BLaER1 treated with 17β-estradiol and CSF1 and Interleukin-3, amounts not matched to agents 10 nM and 100 nM (cell line): Measurements from ENCODE around the gene ZNF132.

Source experiments
- H3K27ac ChIP-seq, 11 experiments: shearing (Covaris generic); formaldehyde crosslinking; 2 replicates each; pipeline ENCODE4 v1.8.1; 2022
- H3K27me3 ChIP-seq, 11 experiments: shearing (Covaris generic); formaldehyde crosslinking; 2 replicates each; pipeline ENCODE4 v1.8.1; 2022
- H3K36me3 ChIP-seq, 11 experiments: shearing (Covaris generic); formaldehyde crosslinking; 2 replicates each; pipeline ENCODE4 v1.8.1; 2022
- H3K4me1 ChIP-seq, 10 experiments: shearing (Covaris generic); formaldehyde crosslinking; 2 replicates each; pipeline ENCODE4 v1.8.1; 2022
- H3K4me2 ChIP-seq, 11 experiments: shearing (Covaris generic); formaldehyde crosslinking; 2 replicates each; pipeline ENCODE4 v1.8.1; 2022
- H3K4me3 ChIP-seq, 10 experiments: shearing (Covaris generic); formaldehyde crosslinking; 2 replicates each; pipeline ENCODE4 v1.8.1; 2022
- H3K9ac ChIP-seq, 11 experiments: shearing (Covaris generic); formaldehyde crosslinking; 2 replicates each; pipeline ENCODE4 v1.8.1; 2022
- H3K9me3 ChIP-seq, 11 experiments: shearing (Covaris generic); formaldehyde crosslinking; replicated peaks in 1 of 11; 2 replicates each; pipeline ENCODE4 v1.8.1; 2022
- H4K20me1 ChIP-seq, 11 experiments: shearing (Covaris generic); formaldehyde crosslinking; 2 replicates each; pipeline ENCODE4 v1.8.1; 2022
- Cebpa-rat ChIP-seq, 11 experiments: shearing (Covaris generic); IDR thresholded peaks; 2 replicates each; pipeline ENCODE4 v1.8.1; 2022

Gene ZNF132

GRCh38 chr19:58398545-58398944, 41.4 kb downstream of the ZNF132 start:
- Histone ChIP-seq H3K4me1 (peaks cover 13 to 23% (median 18%) of the 10 kb centered on the region in 10 experiments), H3K4me3 (no peak overlapping the region), H3K4me2 (no peak overlapping the region), H3K36me3 (peaks cover 20 to 37% (median 28%) of the 10 kb centered on the region in 11 experiments), H3K9ac (no peak overlapping the region), H4K20me1 (peaks cover 14 to 48% (median 41%) of the 10 kb centered on the region in 11 experiments; a peak in 21 of 22 replicates), H3K9me3 (no peaks in the 10 kb centered on the region), H3K27ac (no peak overlapping the region), H3K27me3 (peaks cover 0 to 16% (median 7%) of the 10 kb centered on the region in 11 experiments; a peak in 12 of 22 replicates)
- TF ChIP-seq Cebpa-rat (IDR thresholded peaks at IDR 0.05) = no peak

- no peak overlapping the region for H3K4me3 ChIP-seq
- no peaks in the 10 kb centered on the region for H3K9me3 ChIP-seq
- H4K20me1 ChIP-seq = peaks cover 18 to 52% (median 46%) of the 10 kb centered on the region in 11 experiments; a peak in 21 of 22 replicates
- peaks cover 24 to 42% (median 32%) of the 10 kb centered on the region in 11 experiments for H3K36me3 ChIP-seq
- H3K27ac ChIP-seq = no peak overlapping the region
- TF ChIP-seq Cebpa-rat (IDR thresholded peaks at IDR 0.05) = no peak
- H3K9ac ChIP-seq = 0 out of 22 replicates have a peak overlapping the region, but pooled peaks of 1 of the 11 experiments have one; percentile 4
- H3K4me1 ChIP-seq = peaks cover 13 to 23% (median 18%) of the 10 kb centered on the region in 10 experiments
- H3K4me2 ChIP-seq = no peak overlapping the region
- peaks cover 0 to 16% (median 7%) of the 10 kb centered on the region in 11 experiments; a peak in 12 of 22 replicates for H3K27me3 ChIP-seq
These were observed 41.9 kb downstream of the ZNF132 start for GRCh38 chr19:58398087-58398486.

GRCh38 chr19:58397533-58398037, 42.4 kb downstream of the ZNF132 start:
- Histone ChIP-seq H3K36me3 (peaks cover 29 to 47% (median 37%) of the 10 kb centered on the region in 11 experiments), H3K4me2 (no peak overlapping the region), H3K9me3 (no peaks in the 10 kb centered on the region), H4K20me1 (peaks cover 23 to 57% (median 51%) of the 10 kb centered on the region in 11 experiments; a peak in 21 of 22 replicates), H3K9ac (0 out of 22 replicates have a peak overlapping the region, but pooled peaks of 1 of the 11 experiments have one; percentile 4), H3K27me3 (peaks cover 0 to 16% (median 7%) of the 10 kb centered on the region in 11 experiments; a peak in 12 of 22 replicates), H3K4me3 (no peak overlapping the region), H3K27ac (no peak overlapping the region), H3K4me1 (peaks cover 13 to 24% (median 18%) of the 10 kb centered on the region in 10 experiments)
- no peak for TF ChIP-seq Cebpa-rat (IDR thresholded peaks at IDR 0.05)

GRCh38 chr19:58396691-58397532, 43.0 kb downstream of the ZNF132 start:
- Histone ChIP-seq H3K9ac (no peak overlapping the region), H3K9me3 (no peaks in the 10 kb centered on the region), H3K27me3 (peaks cover 0 to 16% (median 7%) of the 10 kb centered on the region in 11 experiments; a peak in 12 of 22 replicates), H3K4me1 (peaks cover 9 to 21% (median 11%) of the 10 kb centered on the region in 10 experiments), H3K36me3 (peaks cover 36 to 54% (median 44%) of the 10 kb centered on the region in 11 experiments), H4K20me1 (peaks cover 30 to 64% (median 58%) of the 10 kb centered on the region in 11 experiments; a peak in 21 of 22 replicates), H3K4me3 (no peak overlapping the region), H3K4me2 (no peak overlapping the region), H3K27ac (no peak overlapping the region)
- no peak for TF ChIP-seq Cebpa-rat (IDR thresholded peaks at IDR 0.05)

- no peaks in the 10 kb centered on the region for H3K9me3 ChIP-seq
- no peak overlapping the region for H3K27ac ChIP-seq
- peaks cover 44 to 62% (median 52%) of the 10 kb centered on the region in 11 experiments for H3K36me3 ChIP-seq
- H4K20me1 ChIP-seq = peaks cover 38 to 72% (median 66%) of the 10 kb centered on the region in 11 experiments; a peak in 21 of 22 replicates
- H3K4me1 ChIP-seq = peaks cover 7 to 27% (median 15%) of the 10 kb centered on the region in 10 experiments
- no peak overlapping the region for H3K4me2 ChIP-seq
- peaks cover 0 to 16% (median 7%) of the 10 kb centered on the region in 11 experiments; a peak in 12 of 22 replicates for H3K27me3 ChIP-seq
- no peak for TF ChIP-seq Cebpa-rat (IDR thresholded peaks at IDR 0.05)
- H3K4me3 ChIP-seq = no peak overlapping the region
- no peak overlapping the region for H3K9ac ChIP-seq
These were observed 43.9 kb downstream of the ZNF132 start for GRCh38 chr19:58395979-58396627.

- Histone ChIP-seq H3K4me3 (no peak within 1 kb of the TSS), H3K9ac (no peak within 1 kb of the TSS), H3K36me3 (peaks cover 51 to 69% (median 59%) of the 10 kb centered on the region in 11 experiments), H3K4me1 (peaks cover 4 to 28% (median 16%) of the 10 kb centered on the region in 10 experiments), H3K9me3 (no peaks in the 10 kb centered on the region), H4K20me1 (peaks cover 44 to 79% (median 73%) of the 10 kb centered on the region in 11 experiments; a peak in 21 of 22 replicates), H3K27me3 (peaks cover 0 to 16% (median 7%) of the 10 kb centered on the region in 11 experiments; a peak in 12 of 22 replicates), H3K27ac (no peak within 1 kb of the TSS), H3K4me2 (no peak within 1 kb of the TSS)
- TF ChIP-seq Cebpa-rat (IDR thresholded peaks at IDR 0.05) = no peak
These were observed 44.6 kb downstream of the ZNF132 start, which contains the start of gene RNF225 for GRCh38 chr19:58395220-58395978. Gene RNF225 (plus strand): TSS chr19:58395656. CDS start chr19:58396090, 434 bp downstream.

GRCh38 chr19:58394821-58395219, 45.1 kb downstream of the ZNF132 start:
- H3K27me3 ChIP-seq = peaks cover 0 to 16% (median 7%) of the 10 kb centered on the region in 11 experiments; a peak in 12 of 22 replicates
- H3K9ac ChIP-seq = no peak overlapping the region
- no peak overlapping the region for H3K27ac ChIP-seq
- H3K36me3 ChIP-seq = peaks cover 57 to 75% (median 65%) of the 10 kb centered on the region in 11 experiments
- no peak overlapping the region for H3K4me3 ChIP-seq
- no peaks in the 10 kb centered on the region for H3K9me3 ChIP-seq
- TF ChIP-seq Cebpa-rat (IDR thresholded peaks at IDR 0.05) = no peak
- no peak overlapping the region for H3K4me2 ChIP-seq
- H3K4me1 ChIP-seq = peaks cover 9 to 31% (median 20%) of the 10 kb centered on the region in 10 experiments
- H4K20me1 ChIP-seq = peaks cover 50 to 85% (median 79%) of the 10 kb centered on the region in 11 experiments; a peak in 21 of 22 replicates

GRCh38 chr19:58393725-58394033, 46.3 kb downstream of the ZNF132 start:
- peaks cover 58 to 96% (median 90%) of the 10 kb centered on the region in 11 experiments; a peak in 21 of 22 replicates for H4K20me1 ChIP-seq
- TF ChIP-seq Cebpa-rat (IDR thresholded peaks at IDR 0.05) = no peak
- peaks cover 0 to 16% (median 7%) of the 10 kb centered on the region in 11 experiments; a peak in 12 of 22 replicates for H3K27me3 ChIP-seq
- no peak overlapping the region for H3K27ac ChIP-seq
- no peak overlapping the region for H3K4me2 ChIP-seq
- no peaks in the 10 kb centered on the region for H3K9me3 ChIP-seq
- peaks cover 18 to 41% (median 31%) of the 10 kb centered on the region in 10 experiments for H3K4me1 ChIP-seq
- 0 out of 22 replicates have a peak overlapping the region, but pooled peaks of 1 of the 11 experiments have one; percentile 3 for H3K9ac ChIP-seq
- no peak overlapping the region for H3K4me3 ChIP-seq
- peaks cover 68 to 86% (median 76%) of the 10 kb centered on the region in 11 experiments for H3K36me3 ChIP-seq
